Stomach (tissue), 9 donors: ENCODE measurements around the gene DPH6. TPM values are rescaled to one million over a fixed set of nuclear protein-coding genes. Genes with fewer than 3 reads are reported as not detected.

Experiments
- DNase-seq, 2 donors: peaks; one replicate each; pipeline versions ENCODE4 v3.0.0 to v3.0.0-alpha.2; 2013 to 2019
- H3K27ac ChIP-seq, 5 donors: fragments of 200-600 bp in 4 of 5; sonication (generic) in 4 of 5; one replicate each; pipeline ENCODE4 v1.5.1; 2013 to 2019; ENCODE audit warnings: mild to moderate bottlenecking in 1 of 5, moderate library complexity in 1 of 5
- H3K27me3 ChIP-seq, 3 donors: fragments of 200-600 bp; sonication (generic); one replicate each; pipeline ENCODE4 v1.5.1; 2017 to 2019; ENCODE audit warnings: mixed run types in 1 of 3
- H3K36me3 ChIP-seq, 4 donors: fragments of 200-600 bp; sonication (generic); 1 replicate in 3 of 4; 2 replicates in 1 of 4; pipeline ENCODE4 v1.5.1; 2016 to 2019
- H3K4me1 ChIP-seq, 4 donors: fragments of 200-600 bp; sonication (generic); one replicate each; pipeline ENCODE4 v1.5.1; 2016 to 2019
- H3K4me3 ChIP-seq, 4 donors: fragments of 200-600 bp; sonication (generic) in 3 of 4; one replicate each; pipeline ENCODE4 v1.5.1; 2016 to 2019; ENCODE audit warnings: mild to moderate bottlenecking in 1 of 4
- H3K9me3 ChIP-seq, 4 donors: fragments of 200-600 bp; sonication (generic); one replicate each; pipeline ENCODE4 v1.5.1; 2016 to 2019
- EP300 ChIP-seq: sonication (generic); formaldehyde crosslinking; IDR thresholded peaks from one replicate; pipeline ENCODE4 v1.6.1; 2017; ENCODE audit warnings: antibody characterized with exemption
- POLR2A ChIP-seq, 4 donors: fragments of 450-650 bp; IDR thresholded peaks; one replicate each; pipeline ENCODE4 v1.6.1; 2016; ENCODE audit warnings: antibody characterized with exemption in 4 of 4, control low read depth in 2 of 4, mild to moderate bottlenecking in 1 of 4, moderate library complexity in 1 of 4
- POLR2AphosphoS5 ChIP-seq, 3 donors: sonication (generic); formaldehyde crosslinking; IDR thresholded peaks; one replicate each; pipeline ENCODE4 v1.6.1; 2016; ENCODE audit warnings: antibody characterized with exemption in 3 of 3
- WGBS, 5 donors: extraction: QIAGEN DNeasy Blood & Tissue Kit in 3 of 5; methylation state at CpG; one replicate each; pipeline versions ENCODE4 v1.1.5 to v1.1.7; 2013 to 2018; 5-methylcytosine and 5-hydroxymethylcytosine counted together
- intact Hi-C: fragments of 100-400 bp; cut with DNase I; formaldehyde crosslinking; loops from one replicate; pipeline ENCODE4 v1.15.1; 2023; ENCODE audit warnings: low total_unique reads
- polyA plus RNA-seq, 3 donors: library from polyadenylated mRNA; stranded (reverse); fragments of 200-250 nt; gene quantifications; one replicate each; pipeline ENCODE4 v1.2.3, GENCODE V29; 2013
- total RNA-seq, 5 donors: library from RNA; depleted of rRNA; stranded (reverse); fragments of >200 nt; gene quantifications; one replicate each; pipeline versions ENCODE4 v1.1.0 to v1.2.3, GENCODE V29; 2014 to 2016
- TF ChIP-seq, protein P1 (sequence below), 7 experiments: fragments of 450-650 bp in 4 of 7; fragments of 200-600 bp in 3 of 7; sonication (generic) in 3 of 7; IDR thresholded peaks; one replicate each; pipeline ENCODE4 v1.5.1; 2016 to 2019; ENCODE audit warnings: antibody characterized with exemption in 7 of 7, control low read depth in 2 of 7, mild to moderate bottlenecking in 1 of 7
- donor health status: healthy with polysubstance abuse.
- donor health status: Bipolar disorder and iron deficiency.
- donor health status: healthy.

Gene DPH6
- total and polyA plus RNA-seq, 8 donors: 6.1 to 52.3 (median 17.7) TPM

DNA sequence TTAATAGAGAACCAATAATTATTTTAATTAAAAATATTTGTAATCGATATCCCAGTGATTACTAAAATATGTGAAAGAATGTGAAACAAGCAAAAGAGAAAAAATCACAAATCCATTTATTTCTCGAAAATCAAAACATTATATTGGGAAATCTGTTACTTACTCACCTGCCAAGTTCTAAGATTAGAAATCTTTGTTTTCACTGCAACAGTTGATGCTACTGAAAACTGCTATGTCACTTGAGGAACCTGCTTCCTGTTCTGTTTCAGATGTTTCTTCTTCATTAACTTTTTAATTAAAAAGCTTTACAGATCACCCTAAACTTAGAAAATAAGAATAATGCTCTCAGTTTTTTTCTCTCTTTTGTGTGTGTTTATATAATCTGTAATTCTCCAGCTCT is 13.7 kb upstream of the DPH6 start:
- TF ChIP-seq POLR2A (IDR thresholded peaks at IDR 0.05): no peak
- TF ChIP-seq, protein P1, sequence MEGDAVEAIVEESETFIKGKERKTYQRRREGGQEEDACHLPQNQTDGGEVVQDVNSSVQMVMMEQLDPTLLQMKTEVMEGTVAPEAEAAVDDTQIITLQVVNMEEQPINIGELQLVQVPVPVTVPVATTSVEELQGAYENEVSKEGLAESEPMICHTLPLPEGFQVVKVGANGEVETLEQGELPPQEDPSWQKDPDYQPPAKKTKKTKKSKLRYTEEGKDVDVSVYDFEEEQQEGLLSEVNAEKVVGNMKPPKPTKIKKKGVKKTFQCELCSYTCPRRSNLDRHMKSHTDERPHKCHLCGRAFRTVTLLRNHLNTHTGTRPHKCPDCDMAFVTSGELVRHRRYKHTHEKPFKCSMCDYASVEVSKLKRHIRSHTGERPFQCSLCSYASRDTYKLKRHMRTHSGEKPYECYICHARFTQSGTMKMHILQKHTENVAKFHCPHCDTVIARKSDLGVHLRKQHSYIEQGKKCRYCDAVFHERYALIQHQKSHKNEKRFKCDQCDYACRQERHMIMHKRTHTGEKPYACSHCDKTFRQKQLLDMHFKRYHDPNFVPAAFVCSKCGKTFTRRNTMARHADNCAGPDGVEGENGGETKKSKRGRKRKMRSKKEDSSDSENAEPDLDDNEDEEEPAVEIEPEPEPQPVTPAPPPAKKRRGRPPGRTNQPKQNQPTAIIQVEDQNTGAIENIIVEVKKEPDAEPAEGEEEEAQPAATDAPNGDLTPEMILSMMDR (IDR thresholded peaks at IDR 0.05): no peak
- no peak for TF ChIP-seq POLR2AphosphoS5 (IDR thresholded peaks at IDR 0.05)
- no peak for TF ChIP-seq EP300
- intact Hi-C loops: no loop called here
- no peaks in the 10 kb centered on the region for H3K4me1 ChIP-seq
- H3K4me3 ChIP-seq: no peak overlapping the region
- DNase-seq: no peak
- no peaks in the 10 kb centered on the region for H3K36me3 ChIP-seq
- no peak overlapping the region for H3K27ac ChIP-seq
- no peaks in the 10 kb centered on the region for H3K27me3 ChIP-seq
- no peaks in the 10 kb centered on the region for H3K9me3 ChIP-seq
- WGBS, 5 donors: 85 to 94% (median 88%) methylated on average over 2 of the region's 2 CpGs

DNA sequence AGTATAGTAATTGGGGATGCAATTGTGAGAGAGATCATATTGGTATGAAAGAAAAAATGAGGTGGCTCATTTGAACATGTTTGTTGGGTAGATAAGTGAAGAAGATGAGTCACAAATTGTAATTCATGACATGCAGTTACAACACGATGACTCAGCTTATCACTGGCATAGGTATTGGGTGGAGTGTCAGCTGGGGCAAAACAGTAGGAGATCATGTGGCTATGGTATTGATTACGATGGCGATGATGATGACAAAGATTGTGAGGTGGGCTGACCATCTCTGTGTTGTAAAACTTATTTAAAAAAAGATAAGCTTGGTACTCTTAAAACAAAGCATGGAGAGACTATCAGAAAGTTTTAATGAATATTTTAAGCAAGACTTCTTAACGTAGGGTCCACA is 11.6 kb upstream of the DPH6 start:
- DNase-seq: no peak
- H3K4me1 ChIP-seq: no peaks in the 10 kb centered on the region
- 84 to 91% (median 90%) methylated on average over 4 of the region's 4 CpGs for WGBS, 5 donors
- H3K4me3 ChIP-seq: no peak overlapping the region
- no peak overlapping the region for H3K27ac ChIP-seq
- no peaks in the 10 kb centered on the region for H3K27me3 ChIP-seq
- intact Hi-C loops: no loop called here
- H3K9me3 ChIP-seq: no peaks in the 10 kb centered on the region
- TF ChIP-seq POLR2A (IDR thresholded peaks at IDR 0.05) (no peak), POLR2AphosphoS5 (IDR thresholded peaks at IDR 0.05) (no peak)
- H3K36me3 ChIP-seq: no peaks in the 10 kb centered on the region

DNA sequence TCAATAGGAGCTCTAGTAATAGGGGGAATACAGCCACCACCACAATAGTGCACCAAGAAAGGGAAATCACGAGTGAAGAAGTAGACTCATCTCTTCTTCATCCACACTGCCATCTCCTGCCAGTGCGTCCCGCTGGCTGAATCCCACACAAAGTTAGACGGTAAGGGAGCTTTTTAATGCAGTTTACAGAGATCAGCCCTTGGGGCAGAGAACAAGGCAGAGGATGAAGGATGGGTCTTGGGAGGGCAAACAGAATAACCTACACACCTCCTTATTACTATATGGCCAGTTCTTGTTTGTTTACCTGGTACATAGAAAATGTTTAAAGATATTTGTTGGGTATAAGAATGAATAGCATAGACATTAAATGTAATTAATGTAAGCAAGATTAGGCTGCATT is 11.0 kb upstream of the DPH6 start:
- intact Hi-C loops: no loop called here
- 94 to 98% (median 95%) methylated on average over 4 of the region's 4 CpGs for WGBS, 5 donors
- H3K9me3 ChIP-seq: no peaks in the 10 kb centered on the region
- TF ChIP-seq EP300 (no peak), POLR2A (IDR thresholded peaks at IDR 0.05) (no peak), POLR2AphosphoS5 (IDR thresholded peaks at IDR 0.05) (no peak)
- TF ChIP-seq, protein P1 (IDR thresholded peaks at IDR 0.05): no peak
- no peak overlapping the region for H3K4me3 ChIP-seq
- no peaks in the 10 kb centered on the region for H3K4me1 ChIP-seq
- H3K27ac ChIP-seq: no peak overlapping the region
- H3K36me3 ChIP-seq: no peaks in the 10 kb centered on the region
- no peak for DNase-seq
- no peaks in the 10 kb centered on the region for H3K27me3 ChIP-seq

DNA sequence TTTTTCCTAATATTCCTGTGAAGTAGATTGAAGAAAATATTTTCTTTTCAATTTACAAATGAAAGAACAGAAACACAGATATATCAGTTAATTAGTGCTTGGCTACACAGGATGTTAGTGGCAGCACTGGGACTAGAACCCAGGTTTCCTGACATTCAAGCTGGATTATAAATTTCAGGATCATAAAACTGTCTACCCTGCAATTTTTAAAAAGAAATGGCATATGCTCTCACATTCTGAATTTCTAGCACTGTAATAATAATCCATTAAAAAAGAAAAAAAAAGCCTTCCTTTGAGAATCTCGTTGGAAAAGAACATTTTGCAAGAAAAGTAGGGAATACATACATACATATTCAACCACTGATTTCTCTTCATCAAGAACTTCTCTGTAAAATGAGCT is 9.3 kb upstream of the DPH6 start:
- no peak for DNase-seq
- Histone ChIP-seq H3K27me3 (no peaks in the 10 kb centered on the region), H3K36me3 (no peaks in the 10 kb centered on the region), H3K4me3 (no peak overlapping the region), H3K27ac (no peak overlapping the region), H3K4me1 (peaks cover 0 to 7% (median 0%) of the 10 kb centered on the region in 4 donors), H3K9me3 (no peaks in the 10 kb centered on the region)
- 73 to 90% (median 82%) methylated on average over 1 of the region's 1 CpG for WGBS, 5 donors
- TF ChIP-seq, protein P1 (IDR thresholded peaks at IDR 0.05): no peak
- TF ChIP-seq POLR2AphosphoS5 (IDR thresholded peaks at IDR 0.05): no peak
- no peak for TF ChIP-seq POLR2A (IDR thresholded peaks at IDR 0.05)
- TF ChIP-seq EP300: no peak
- intact Hi-C loops: no loop called here

DNA sequence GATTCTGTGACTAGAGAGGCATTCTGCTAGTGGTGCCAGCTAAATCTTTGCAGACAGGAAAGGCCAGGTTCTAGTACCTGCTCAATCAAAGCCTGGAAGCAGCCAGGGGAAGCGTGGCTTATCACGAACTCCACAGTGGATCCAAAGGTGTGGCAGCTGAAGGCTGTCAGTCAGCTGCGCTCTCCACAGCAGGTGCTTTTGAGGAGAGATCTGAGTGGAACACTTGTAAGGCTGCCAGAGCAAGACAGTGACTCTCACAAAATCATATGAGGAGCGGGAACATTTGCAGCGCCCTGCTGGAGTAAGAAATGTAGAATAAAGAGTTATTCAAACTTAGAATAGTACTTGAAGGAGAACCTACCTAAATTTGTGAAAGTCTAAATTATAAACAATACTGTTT is 5.0 kb upstream of the DPH6 start:
- no peaks in the 10 kb centered on the region for H3K36me3 ChIP-seq
- intact Hi-C loops: no loop called here
- H3K9me3 ChIP-seq: no peaks in the 10 kb centered on the region
- peaks cover 0 to 19% (median 9%) of the 10 kb centered on the region in 4 donors for H3K4me1 ChIP-seq
- H3K4me3 ChIP-seq: no peak overlapping the region
- TF ChIP-seq POLR2A (IDR thresholded peaks at IDR 0.05) (no peak), EP300 (no peak), POLR2AphosphoS5 (IDR thresholded peaks at IDR 0.05) (no peak)
- TF ChIP-seq, protein P1 (IDR thresholded peaks at IDR 0.05): no peak
- H3K27ac ChIP-seq: no peak overlapping the region
- no peaks in the 10 kb centered on the region for H3K27me3 ChIP-seq
- DNase-seq: no peak
- WGBS, 5 donors: 52 to 68% (median 60%) methylated on average over 5 of the region's 5 CpGs
